ENCODE data around the gene CAPN10. TPM values are rescaled to one million over a fixed set of nuclear protein-coding genes. Genes with fewer than 3 reads are reported as not detected.

CAPN10 gene
- total RNA-seq, 2 donors from 2014 or later, result 50.4 to 73.9 TPM

DNA sequence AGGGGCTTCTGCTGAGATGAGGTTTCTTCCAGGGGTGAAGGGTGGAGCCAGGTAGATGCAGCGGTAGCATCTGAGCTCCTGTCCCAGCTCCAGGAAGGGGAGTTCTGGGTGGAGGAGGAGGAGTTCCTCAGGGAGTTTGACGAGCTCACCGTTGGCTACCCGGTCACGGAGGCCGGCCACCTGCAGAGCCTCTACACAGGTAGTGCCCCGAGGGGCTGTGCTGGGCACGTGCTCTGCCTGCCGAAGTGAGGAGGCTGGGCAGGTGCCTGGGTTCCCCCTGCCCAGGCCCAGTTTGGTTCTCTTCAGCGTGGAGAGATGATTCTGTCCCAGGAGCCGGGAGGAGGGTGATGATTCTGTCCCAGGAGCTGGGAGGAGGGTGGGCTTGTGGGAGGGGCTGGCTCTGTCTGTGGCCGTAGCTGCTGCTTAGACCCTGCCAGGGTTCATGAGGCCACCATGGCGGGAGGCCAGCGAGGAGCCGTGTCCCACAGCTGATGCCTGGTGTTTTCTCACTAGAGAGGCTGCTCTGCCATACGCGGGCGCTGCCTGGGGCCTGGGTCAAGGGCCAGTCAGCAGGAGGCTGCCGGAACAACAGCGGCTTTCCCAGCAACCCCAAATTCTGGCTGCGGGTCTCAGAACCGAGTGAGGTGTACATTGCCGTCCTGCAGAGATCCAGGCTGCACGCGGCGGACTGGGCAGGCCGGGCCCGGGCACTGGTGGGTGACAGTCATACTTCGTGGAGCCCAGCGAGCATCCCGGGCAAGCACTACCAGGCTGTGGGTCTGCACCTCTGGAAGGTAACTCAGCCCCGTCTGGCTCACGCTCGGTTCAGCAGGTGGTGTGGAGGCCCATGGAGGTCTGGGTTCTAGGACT lies 8.2 kb downstream of the CAPN10 start:
- H3K27ac Mint-ChIP-seq, result no peak overlapping the region
- H3K4me1 Mint-ChIP-seq (ENCODE audit: low read depth in 2 of 2), result peaks cover 0 to 5% of the 10 kb centered on the region in 2 donors
- H3K36me3 Mint-ChIP-seq, result no peaks in the 10 kb centered on the region
- H3K27me3 Mint-ChIP-seq, result no peaks in the 10 kb centered on the region
- H3K4me3 Mint-ChIP-seq, result no peak overlapping the region
- DNase-seq (ENCODE audit: low spot score) (no peak), ATAC-seq (no peak)
- no peaks in the 10 kb centered on the region for H3K9me3 Mint-ChIP-seq

DNA sequence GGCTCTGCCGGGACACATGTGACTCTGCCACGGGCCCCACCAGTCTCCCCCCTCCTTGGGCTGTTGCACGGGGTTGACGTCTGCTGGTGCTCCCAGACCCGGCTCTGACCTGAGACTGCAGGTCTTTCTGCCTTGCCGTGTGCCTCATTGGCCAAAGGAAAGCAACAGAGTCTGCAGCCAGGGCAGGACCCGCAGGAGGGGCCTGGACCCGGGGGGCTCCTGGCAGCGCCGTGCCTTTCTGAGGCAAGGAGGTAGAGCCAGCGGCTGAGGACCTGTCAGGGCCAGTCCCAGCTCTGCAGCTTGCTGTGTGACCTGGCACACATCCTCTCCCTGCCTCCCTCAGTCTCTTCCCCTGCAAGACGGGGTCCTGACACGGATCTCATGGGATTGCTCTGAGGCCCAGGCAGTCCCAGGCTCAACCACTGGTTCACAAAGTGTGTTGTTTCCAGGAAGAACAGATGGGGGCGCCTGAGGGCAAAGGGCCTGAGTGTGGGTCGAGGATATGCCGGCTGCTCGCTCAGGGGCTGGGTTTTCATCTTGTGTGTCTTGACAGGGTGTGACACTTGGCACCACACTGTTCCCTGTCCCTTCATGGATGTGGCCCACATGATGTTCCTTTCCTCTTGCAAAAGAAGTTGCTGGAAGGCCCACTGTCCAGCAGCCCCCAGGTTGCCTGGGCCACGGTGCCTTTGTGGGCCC lies 9.0 kb downstream of the CAPN10 start:
- H3K36me3 Mint-ChIP-seq, result no peaks in the 10 kb centered on the region
- H3K4me1 Mint-ChIP-seq (ENCODE audit: low read depth in 2 of 2), result peaks cover 0 to 5% of the 10 kb centered on the region in 2 donors
- ATAC-seq (peak in 1 of 2 donors; percentile 46), DNase-seq (ENCODE audit: low spot score) (no peak)
- no peak overlapping the region for H3K27ac Mint-ChIP-seq
- H3K27me3 Mint-ChIP-seq, result no peaks in the 10 kb centered on the region
- no peak overlapping the region for H3K4me3 Mint-ChIP-seq
- H3K9me3 Mint-ChIP-seq, result no peaks in the 10 kb centered on the region

DNA sequence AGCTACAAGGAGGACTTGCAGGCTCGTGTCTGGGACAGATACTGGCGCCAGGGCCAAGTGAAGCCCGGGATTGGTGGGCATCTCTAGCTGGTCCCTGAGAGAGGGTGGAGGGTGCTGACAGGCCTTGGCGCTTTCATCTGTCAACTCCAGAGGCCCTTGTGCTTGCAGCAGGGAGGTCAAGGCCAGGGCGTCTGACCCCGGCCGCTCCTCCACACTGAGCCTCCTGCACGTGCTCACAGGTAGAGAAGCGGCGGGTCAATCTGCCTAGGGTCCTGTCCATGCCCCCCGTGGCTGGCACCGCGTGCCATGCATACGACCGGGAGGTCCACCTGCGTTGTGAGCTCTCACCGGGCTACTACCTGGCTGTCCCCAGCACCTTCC lies 9.5 kb downstream of the CAPN10 start:
- DNase-seq (ENCODE audit: low spot score), result no peak
- ATAC-seq, result no peak
- no peaks in the 10 kb centered on the region for H3K36me3 Mint-ChIP-seq
- no peaks in the 10 kb centered on the region for H3K27me3 Mint-ChIP-seq
- H3K4me1 Mint-ChIP-seq (ENCODE audit: low read depth in 2 of 2), result peaks cover 0 to 5% of the 10 kb centered on the region in 2 donors
- no peaks in the 10 kb centered on the region for H3K9me3 Mint-ChIP-seq
- no peak overlapping the region for H3K4me3 Mint-ChIP-seq
- no peak overlapping the region for H3K27ac Mint-ChIP-seq

DNA sequence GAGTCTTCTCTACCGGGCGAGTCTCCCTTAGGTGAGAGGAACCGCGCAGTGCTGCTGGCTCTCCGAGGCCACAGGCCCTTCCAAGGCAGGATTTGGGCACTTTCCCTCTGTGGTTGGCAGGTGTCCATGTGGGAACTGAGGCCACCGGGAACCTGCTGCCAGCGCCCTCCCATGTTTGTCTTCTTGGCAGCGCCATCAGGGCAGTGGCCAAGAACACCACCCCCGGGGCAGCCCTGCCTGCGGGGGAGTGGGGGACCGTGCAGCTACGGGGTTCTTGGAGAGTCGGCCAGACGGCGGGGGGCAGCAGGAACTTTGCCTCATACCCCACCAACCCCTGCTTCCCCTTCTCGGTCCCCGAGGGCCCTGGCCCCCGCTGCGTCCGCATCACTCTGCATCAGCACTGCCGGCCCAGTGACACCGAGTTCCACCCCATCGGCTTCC lies 10.0 kb downstream of the CAPN10 start:
- H3K27me3 Mint-ChIP-seq, result no peaks in the 10 kb centered on the region
- H3K4me3 Mint-ChIP-seq, result no peak overlapping the region
- H3K36me3 Mint-ChIP-seq, result no peaks in the 10 kb centered on the region
- ATAC-seq (no peak), DNase-seq (ENCODE audit: low spot score) (no peak)
- H3K9me3 Mint-ChIP-seq, result no peaks in the 10 kb centered on the region
- H3K27ac Mint-ChIP-seq, result no peak overlapping the region
- H3K4me1 Mint-ChIP-seq (ENCODE audit: low read depth in 2 of 2), result peaks cover 0 to under 1% of the 10 kb centered on the region in 2 donors

DNA sequence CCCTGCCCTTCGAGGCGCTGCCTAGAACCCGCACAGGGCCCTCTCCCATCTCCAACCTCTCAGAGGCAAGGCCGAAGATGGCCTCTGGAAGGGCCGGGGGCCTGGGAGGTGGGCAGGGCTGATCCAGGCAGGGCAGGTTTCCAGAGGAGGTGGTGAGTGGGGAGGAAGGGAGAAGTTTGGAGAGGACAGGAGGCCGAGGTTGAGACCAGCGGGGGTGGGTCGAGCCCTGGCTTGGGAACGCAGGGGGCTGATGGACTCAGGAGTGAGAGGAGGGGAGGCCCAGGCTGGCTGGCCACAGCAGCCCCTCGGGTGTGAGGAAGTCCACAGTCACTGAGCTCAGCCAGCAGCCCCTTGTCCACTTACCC lies 10.5 kb downstream of the CAPN10 start:
- DNase-seq (ENCODE audit: low spot score) (no peak), ATAC-seq (no peak)
- Mint-ChIP-seq H3K27ac (no peak overlapping the region), H3K4me3 (no peak overlapping the region), H3K4me1 (ENCODE audit: low read depth in 2 of 2) (no peaks in the 10 kb centered on the region), H3K27me3 (no peaks in the 10 kb centered on the region), H3K36me3 (no peaks in the 10 kb centered on the region), H3K9me3 (no peaks in the 10 kb centered on the region)

DNA sequence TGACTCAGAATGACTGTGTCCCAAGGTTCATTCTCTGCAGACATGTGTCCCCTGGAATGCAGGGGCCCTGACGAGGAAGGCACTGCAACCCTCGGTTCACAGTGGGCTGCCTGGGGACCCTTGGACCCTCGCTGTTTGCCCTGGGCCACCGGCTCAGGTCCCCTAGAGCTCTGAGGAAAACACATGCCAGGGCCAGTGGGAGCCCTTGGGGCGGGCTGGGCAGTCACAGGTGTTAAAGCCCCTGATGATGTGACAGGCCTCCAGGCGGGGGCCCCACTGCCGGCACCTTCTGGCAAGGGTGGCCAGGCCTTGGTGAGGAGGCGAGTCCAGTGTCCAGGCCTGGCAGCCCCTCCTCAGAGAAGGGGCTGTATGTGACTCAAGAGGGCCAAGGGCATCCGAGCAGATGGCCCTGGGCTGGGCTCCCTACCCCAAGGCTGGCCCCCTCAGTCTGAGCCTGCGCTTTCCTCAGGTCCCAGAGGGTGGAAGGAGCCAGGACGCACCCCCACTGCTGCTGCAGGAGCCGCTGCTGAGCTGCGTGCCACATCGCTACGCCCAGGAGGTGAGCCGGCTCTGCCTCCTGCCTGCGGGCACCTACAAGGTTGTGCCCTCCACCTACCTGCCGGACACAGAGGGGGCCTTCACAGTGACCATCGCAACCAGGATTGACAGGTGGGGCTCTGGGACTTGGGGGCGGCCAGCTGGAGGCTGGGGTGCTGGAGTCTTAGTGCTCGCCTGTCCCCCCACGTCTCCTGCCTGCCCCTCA lies 11.1 kb downstream of the CAPN10 start:
- no peaks in the 10 kb centered on the region for H3K36me3 Mint-ChIP-seq
- no peak for DNase-seq (ENCODE audit: low spot score)
- H3K27ac Mint-ChIP-seq, result no peak overlapping the region
- no peaks in the 10 kb centered on the region for H3K4me1 Mint-ChIP-seq (ENCODE audit: low read depth in 2 of 2)
- H3K9me3 Mint-ChIP-seq, result no peaks in the 10 kb centered on the region
- no peak for ATAC-seq
- no peak overlapping the region for H3K4me3 Mint-ChIP-seq
- no peaks in the 10 kb centered on the region for H3K27me3 Mint-ChIP-seq

DNA sequence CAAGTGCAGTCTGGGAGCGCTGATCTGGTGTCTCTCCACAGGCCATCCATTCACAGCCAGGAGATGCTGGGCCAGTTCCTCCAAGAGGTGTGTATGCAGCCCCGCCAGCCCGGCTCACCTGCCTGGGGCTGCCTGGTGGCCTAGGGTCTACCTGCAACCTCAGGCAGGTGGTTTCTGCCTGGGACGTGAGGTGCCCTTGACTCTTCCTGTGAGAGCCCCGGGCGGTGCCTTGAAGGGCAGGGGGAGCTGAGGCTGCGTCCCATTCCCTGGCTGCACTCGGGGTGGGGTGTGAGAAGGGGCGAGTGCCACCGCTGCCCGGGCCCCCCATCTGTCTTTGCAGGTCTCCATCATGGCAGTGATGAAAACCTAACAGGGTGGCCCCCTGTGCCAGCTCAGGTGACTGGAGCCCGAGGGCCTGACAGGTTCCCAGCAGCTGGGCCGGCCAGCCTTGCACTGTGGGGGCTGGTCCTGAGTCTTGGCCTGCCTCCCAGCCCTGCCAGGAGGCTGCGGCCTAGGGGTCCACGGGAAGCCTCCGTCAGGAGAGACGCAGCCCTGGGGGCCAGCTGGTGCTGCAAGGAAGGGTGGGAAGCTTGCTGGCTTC lies 11.9 kb downstream of the CAPN10 start:
- ATAC-seq, result no peak
- H3K27ac Mint-ChIP-seq, result no peak overlapping the region
- H3K36me3 Mint-ChIP-seq, result no peaks in the 10 kb centered on the region
- no peak overlapping the region for H3K4me3 Mint-ChIP-seq
- no peaks in the 10 kb centered on the region for H3K9me3 Mint-ChIP-seq
- DNase-seq (ENCODE audit: low spot score), result no peak
- H3K27me3 Mint-ChIP-seq, result no peaks in the 10 kb centered on the region
- H3K4me1 Mint-ChIP-seq (ENCODE audit: low read depth in 2 of 2), result no peaks in the 10 kb centered on the region

DNA sequence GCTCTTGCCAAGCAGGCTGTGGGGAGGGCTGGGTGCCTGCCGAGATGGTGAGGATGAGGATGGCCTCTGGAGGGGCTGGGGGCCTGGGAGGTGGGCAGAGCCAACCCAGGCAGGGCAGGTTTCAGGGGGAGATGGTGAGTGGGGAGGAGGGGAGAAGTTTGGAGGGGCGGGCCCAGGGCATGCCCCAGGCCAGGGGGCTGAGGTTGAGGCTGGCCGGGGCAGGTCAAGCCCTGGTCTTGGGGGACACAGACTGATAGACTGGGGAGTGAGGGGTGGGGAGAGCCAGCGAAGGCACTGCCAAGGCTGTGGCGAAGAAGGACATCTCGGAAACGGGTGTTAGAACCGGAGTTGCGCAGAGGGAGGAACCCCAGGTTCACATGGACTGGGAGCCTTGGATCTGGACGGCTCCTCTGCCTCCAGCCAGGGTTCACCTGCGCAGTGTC lies 12.6 kb downstream of the CAPN10 start:
- H3K4me3 Mint-ChIP-seq, result no peak overlapping the region
- H3K27me3 Mint-ChIP-seq, result no peaks in the 10 kb centered on the region
- H3K36me3 Mint-ChIP-seq, result no peaks in the 10 kb centered on the region
- H3K9me3 Mint-ChIP-seq, result no peaks in the 10 kb centered on the region
- no peak for ATAC-seq
- DNase-seq (ENCODE audit: low spot score), result no peak
- no peaks in the 10 kb centered on the region for H3K4me1 Mint-ChIP-seq (ENCODE audit: low read depth in 2 of 2)
- no peak overlapping the region for H3K27ac Mint-ChIP-seq

DNA sequence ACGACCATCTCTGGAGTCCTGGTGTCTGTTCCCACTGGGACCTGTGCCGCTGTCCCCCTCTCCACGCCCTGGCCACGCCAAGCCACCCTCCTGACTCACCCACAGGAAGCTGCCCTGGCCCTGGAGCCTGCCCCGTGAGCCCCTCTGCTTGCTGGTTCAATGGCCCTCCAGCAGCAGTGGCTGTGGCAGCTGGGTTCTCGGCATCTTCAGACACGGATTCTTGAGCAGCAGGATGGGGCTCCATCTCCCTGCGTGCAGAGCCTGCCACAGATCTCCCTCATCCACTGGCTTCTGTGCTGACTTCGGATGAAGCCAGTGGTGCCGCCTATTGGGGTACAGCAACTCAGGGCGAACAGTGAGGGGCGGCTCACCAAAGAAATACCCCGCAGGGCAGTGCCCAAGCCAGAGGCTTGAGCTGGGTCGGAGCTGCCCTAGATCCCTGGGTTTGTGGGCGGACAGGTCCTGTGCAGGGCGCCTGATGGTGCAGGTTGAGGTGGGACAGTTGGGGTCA lies 14.0 kb downstream of the CAPN10 start:
- ATAC-seq (no peak), DNase-seq (ENCODE audit: low spot score) (no peak)
- H3K27me3 Mint-ChIP-seq, result no peaks in the 10 kb centered on the region
- peaks cover 0 to 7% of the 10 kb centered on the region in 2 donors for H3K4me1 Mint-ChIP-seq (ENCODE audit: low read depth in 2 of 2)
- no peak overlapping the region for H3K27ac Mint-ChIP-seq
- H3K9me3 Mint-ChIP-seq, result no peaks in the 10 kb centered on the region
- H3K36me3 Mint-ChIP-seq, result no peaks in the 10 kb centered on the region
- no peak overlapping the region for H3K4me3 Mint-ChIP-seq

DNA sequence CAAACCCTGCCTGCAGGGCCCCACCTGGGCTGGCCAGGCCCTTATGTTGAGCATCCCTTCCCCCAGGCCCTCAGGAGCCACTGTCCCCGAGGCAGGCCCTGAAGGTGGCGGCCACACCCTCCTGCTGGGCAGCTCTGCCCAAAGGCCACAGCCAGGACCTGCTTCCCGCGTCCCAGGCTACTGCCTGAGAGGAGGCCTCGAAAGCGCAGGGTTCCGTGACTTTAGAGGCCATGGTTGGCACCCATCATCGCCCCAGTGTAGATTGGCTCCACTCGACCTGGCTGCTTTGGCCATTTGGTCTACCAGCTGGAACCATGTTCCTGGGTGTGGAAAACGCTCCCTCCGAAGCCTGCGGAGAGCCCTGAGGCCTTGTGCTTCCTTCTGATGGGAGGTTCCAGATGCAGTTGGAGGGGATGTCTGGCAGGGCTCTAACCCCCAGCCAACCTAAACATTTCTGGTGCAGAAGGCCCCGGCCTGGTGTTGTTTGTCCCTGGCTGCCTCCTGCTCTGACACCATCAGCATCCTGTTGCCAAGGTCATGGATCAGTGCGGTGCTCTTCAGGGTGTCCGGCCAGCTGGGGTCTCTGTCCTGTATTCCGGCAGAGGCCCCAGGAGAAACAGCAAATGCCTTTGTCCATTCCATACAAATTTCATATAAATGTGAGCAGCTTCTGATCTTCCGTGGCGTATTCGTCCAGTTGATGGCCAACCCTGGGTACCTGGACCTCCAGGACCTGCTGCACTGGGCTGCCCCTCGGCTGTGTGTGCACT lies 14.7 kb downstream of the CAPN10 start:
- no peaks in the 10 kb centered on the region for H3K27me3 Mint-ChIP-seq
- H3K36me3 Mint-ChIP-seq, result no peaks in the 10 kb centered on the region
- H3K4me1 Mint-ChIP-seq (ENCODE audit: low read depth in 2 of 2), result peaks cover 0 to 7% of the 10 kb centered on the region in 2 donors
- no peak for ATAC-seq
- no peak overlapping the region for H3K4me3 Mint-ChIP-seq
- H3K9me3 Mint-ChIP-seq, result no peaks in the 10 kb centered on the region
- H3K27ac Mint-ChIP-seq, result no peak overlapping the region
- no peak for DNase-seq (ENCODE audit: low spot score)

DNA sequence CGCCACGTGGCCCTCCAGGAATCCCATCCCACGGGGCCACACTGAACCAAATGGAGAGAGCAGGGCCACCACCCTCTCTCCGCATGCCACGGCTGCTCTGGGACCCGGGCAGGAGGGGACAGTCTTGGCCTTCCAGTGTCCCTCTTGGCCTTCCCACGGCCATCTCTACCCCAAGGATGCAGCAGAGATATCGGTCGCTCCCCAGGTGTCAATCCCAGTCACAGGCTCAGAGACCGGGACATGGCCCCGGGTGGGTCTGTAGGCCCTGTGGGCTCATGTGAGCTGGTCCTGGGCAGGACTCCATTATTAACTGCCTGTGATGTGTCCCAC lies 15.3 kb downstream of the CAPN10 start:
- Mint-ChIP-seq H3K27me3 (no peaks in the 10 kb centered on the region), H3K4me1 (ENCODE audit: low read depth in 2 of 2) (peaks cover 0 to 7% of the 10 kb centered on the region in 2 donors), H3K27ac (no peak overlapping the region), H3K4me3 (no peak overlapping the region), H3K9me3 (no peaks in the 10 kb centered on the region), H3K36me3 (no peaks in the 10 kb centered on the region)
- DNase-seq (ENCODE audit: low spot score) (no peak), ATAC-seq (no peak)

DNA sequence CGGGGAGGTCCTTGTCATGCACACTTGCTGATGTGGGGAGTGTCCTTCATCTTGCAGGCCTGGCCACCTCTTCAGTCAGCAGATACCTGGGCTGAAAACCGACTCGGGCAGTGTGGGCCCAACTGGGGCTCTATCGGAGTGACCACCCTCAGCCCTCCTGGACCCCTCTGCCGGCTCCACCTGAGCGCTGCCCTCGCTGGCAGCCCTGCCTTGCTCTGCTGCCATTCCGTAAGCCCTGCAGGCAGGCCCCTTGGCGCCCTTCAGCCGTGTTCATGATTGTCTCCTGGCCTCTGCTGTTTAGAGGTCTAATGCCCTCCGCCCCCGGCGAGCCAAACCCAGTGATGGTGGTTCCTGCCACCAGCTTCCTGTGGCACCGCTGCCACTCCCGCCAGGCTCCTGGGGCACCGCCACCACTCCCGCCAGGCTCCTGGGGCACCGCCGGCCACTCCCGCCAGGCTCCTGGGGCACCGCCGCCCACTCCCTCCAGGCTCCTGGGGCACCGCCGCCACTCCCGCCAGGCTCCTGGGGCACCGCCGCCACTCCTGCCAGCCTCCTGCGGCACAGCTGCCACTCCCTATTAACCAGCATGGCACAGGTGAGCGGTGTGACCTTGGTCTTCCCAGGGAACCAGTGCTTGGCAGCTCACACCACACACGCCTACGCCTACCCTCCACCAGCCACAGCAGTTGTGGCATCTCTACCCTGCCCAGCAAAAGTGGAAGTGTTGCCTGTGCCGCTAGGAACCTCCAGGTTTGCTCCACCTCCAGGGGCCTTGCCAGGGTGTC lies 15.9 kb downstream of the CAPN10 start:
- H3K4me1 Mint-ChIP-seq (ENCODE audit: low read depth in 2 of 2), result peaks cover 0 to 7% of the 10 kb centered on the region in 2 donors
- no peak for ATAC-seq
- H3K36me3 Mint-ChIP-seq, result no peaks in the 10 kb centered on the region
- no peak overlapping the region for H3K4me3 Mint-ChIP-seq
- DNase-seq (ENCODE audit: low spot score), result no peak
- H3K9me3 Mint-ChIP-seq, result no peaks in the 10 kb centered on the region
- no peaks in the 10 kb centered on the region for H3K27me3 Mint-ChIP-seq
- no peak overlapping the region for H3K27ac Mint-ChIP-seq

All from natural killer cell treated with Interleukin-12 subunit alpha and Interleukin-12 subunit beta and Interleukin-15 and Interleukin-18, amount 100 ng/mL, for 72 hours (primary cell).